GM12878 (cell line): Measurements from ENCODE around the gene NEMF. TPM values are rescaled to one million over a fixed set of nuclear protein-coding genes. Genes with fewer than 3 reads are reported as not detected.
A peak's percentile ranks its signal among the peaks of the same experiment; 100 is the strongest.

Experiments
- ATAC-seq: fragments of 200-7000 bp; cut with Tn5 transposase; 3 replicates; pipeline ENCODE4 v1.9.1; 2020; ENCODE audit warnings: mild to moderate bottlenecking, moderate library complexity
- BruUV-seq: library from RNA; stranded (reverse); fragments of 400-500 nt; replicated peaks from 2 replicates; lab custom pipeline; 2021; lab: Mats Ljungman, UMichigan
- CTCF ChIA-PET: fragments of 300-600 bp; sonication (Branson Sonifier 250); formaldehyde crosslinking; extraction: SDS; loops from one replicate; lab custom pipeline; 2021; ENCODE audit warnings: inconsistent platforms; lab: Yijun Ruan, JAX
- POLR2A ChIA-PET: fragments of 350-600 bp; formaldehyde crosslinking; extraction: SDS; loops from one replicate; lab custom pipeline; 2021; ENCODE audit warnings: inconsistent platforms; lab: Charles Lee
- RAD21 ChIA-PET: fragments of 300-600 bp; sonication (Branson Sonifier 250); formaldehyde crosslinking; loops from one replicate; lab custom pipeline; 2023; ENCODE audit warnings: antibody characterized with exemption; ENCODE audit not compliant: unreplicated experiment; lab: Charles Lee
- SMC1A ChIA-PET: fragments of 300-600 bp; sonication (Branson Sonifier 250); formaldehyde crosslinking; loops from one replicate; lab custom pipeline; 2023; ENCODE audit not compliant: unreplicated experiment, uncharacterized antibody; lab: Charles Lee
- DNase-seq: peaks from one replicate; pipeline ENCODE4 v3.0.0-alpha.2; 2011; ENCODE audit warnings: low read depth, low spot score
- FAIRE-seq: peaks from 3 replicates; lab custom pipeline; 2011; peaks lifted over from hg19 to GRCh38; lab: Jason Lieb, UNC
- H2AFZ ChIP-seq: 2 replicates; pipeline ENCODE4 v1.6.0; 2011; ENCODE audit warnings: low read depth, low read length, control low read depth; ENCODE audit not compliant: control insufficient read depth
- H3K27ac ChIP-seq: 2 replicates; pipeline ENCODE4 v1.5.1; 2011; ENCODE audit warnings: control low read depth; ENCODE audit not compliant: control insufficient read depth, insufficient read depth
- H3K27me3 ChIP-seq, 2 experiments: replicated peaks in 1 of 2; 2 replicates each; pipeline versions ENCODE4 v1.6.0 to v1.6.1; 2011; ENCODE audit warnings: low read length in 1 of 2; ENCODE audit not compliant: control insufficient read depth in 2 of 2, insufficient read depth in 2 of 2
- H3K36me3 ChIP-seq, 2 experiments: 2 replicates each; pipeline ENCODE4 v1.5.1; 2011; ENCODE audit warnings: low read length in 1 of 2; ENCODE audit not compliant: control insufficient read depth in 2 of 2, insufficient read depth in 2 of 2
- H3K4me1 ChIP-seq: 2 replicates; pipeline ENCODE4 v1.6.1; 2011; ENCODE audit warnings: mild to moderate bottlenecking, low read length, moderate library complexity, mixed read lengths; ENCODE audit not compliant: control insufficient read depth, insufficient read depth
- H3K4me2 ChIP-seq: 2 replicates; pipeline ENCODE4 v1.6.0; 2011; ENCODE audit warnings: control low read depth; ENCODE audit not compliant: control insufficient read depth, insufficient read depth
- H3K4me3 ChIP-seq: fragments of 200-600 bp; sonication (generic); 2 replicates; pipeline ENCODE4 v1.5.1; 2016
- H3K79me2 ChIP-seq: 2 replicates; pipeline ENCODE4 v1.6.0; 2011; ENCODE audit warnings: low read length; ENCODE audit not compliant: control insufficient read depth, insufficient read depth
- H3K9ac ChIP-seq: 2 replicates; pipeline ENCODE4 v1.8.0; 2011; ENCODE audit warnings: low read length, control low read depth, mixed read lengths; ENCODE audit not compliant: control insufficient read depth, insufficient read depth
- H3K9me3 ChIP-seq: replicated peaks from 3 replicates; pipeline ENCODE4 v1.5.1; 2011; ENCODE audit warnings: mild to moderate bottlenecking, low read length; ENCODE audit not compliant: control insufficient read depth, insufficient read depth
- H4K20me1 ChIP-seq: 2 replicates; pipeline ENCODE4 v1.6.0; 2011; ENCODE audit not compliant: control insufficient read depth, insufficient read depth
- BCL3 ChIP-seq: IDR thresholded peaks from 2 replicates; pipeline ENCODE4 v1.6.1; 2011; ENCODE audit warnings: borderline replicate concordance, low read depth, mild to moderate bottlenecking, moderate library complexity, low read length; ENCODE audit not compliant: insufficient read depth, poor library complexity, severe bottlenecking
- IKZF1 ChIP-seq: fragments of 450-650 bp; conservative IDR thresholded peaks from 2 replicates; pipeline ENCODE4 v1.6.1; 2017; ENCODE audit warnings: antibody characterized with exemption, mild to moderate bottlenecking
- MTA3 ChIP-seq: IDR thresholded peaks from 2 replicates; pipeline ENCODE4 v1.6.1; 2012; ENCODE audit warnings: low read length, inconsistent platforms, borderline replicate concordance
- NFIC ChIP-seq: IDR thresholded peaks from 2 replicates; pipeline ENCODE4 v1.6.1; 2012; ENCODE audit warnings: low read depth, mild to moderate bottlenecking, inconsistent platforms, low read length, moderate library complexity
- PAX8 ChIP-seq: fragments of 450-650 bp; IDR thresholded peaks from 2 replicates; pipeline ENCODE4 v1.6.1; 2017; ENCODE audit warnings: mild to moderate bottlenecking, moderate library complexity
- TCF3 ChIP-seq: IDR thresholded peaks from 2 replicates; pipeline ENCODE4 v1.6.1; 2012; ENCODE audit warnings: low read depth, mild to moderate bottlenecking, low read length, borderline replicate concordance; ENCODE audit not compliant: insufficient read depth
- WGBS: methylation state at CpG from one replicate; pipeline ENCODE4 v1.1.6; 2016; ENCODE audit warnings: low lambda C conversion rate; ENCODE audit not compliant: insufficient replicate concordance, insufficient coverage; ENCODE audit errors: missing lambda C conversion rate; 5-methylcytosine and 5-hydroxymethylcytosine counted together
- in situ Hi-C: fragments of 300-500 bp; cut with MboI; formaldehyde crosslinking; loops from 9 replicates; pipeline ENCODE4 v1.14.3; 2018; ENCODE audit warnings: mixed read lengths
- intact Hi-C: fragments of 100-400 bp; cut with micrococcal nuclease; formaldehyde crosslinking; loops from one replicate; pipeline ENCODE4 v1.14.2; 2022; ENCODE audit not compliant: unreplicated experiment
- polyA plus RNA-seq, 11 experiments: library from polyadenylated mRNA; depleted of rRNA in 4 of 11; unstranded in 6 of 11; stranded (reverse) in 5 of 11; fragments of >200 nt; fragmentation: Nextera tagmentation in 4 of 11; fragmentation: Illumina TruSeq in 1 of 11; extraction: Ambion mirVana in 4 of 11; extraction: Trizol in 1 of 11; gene quantifications; 1 replicate in 1 of 11; 2 replicates in 10 of 11; pipeline versions ENCODE4 v1.2.1 to v1.2.3, GENCODE V29; 2011 to 2016; ENCODE audit warnings: inconsistent platforms in 2 of 11, missing spikeins in 2 of 11, low read depth in 1 of 11
- total RNA-seq, 4 experiments: library from RNA; depleted of rRNA in 3 of 4; stranded (reverse); fragments of >200 nt in 3 of 4; fragmentation: Illumina TruSeq in 1 of 4; extraction: Trizol in 1 of 4; gene quantifications; 2 replicates each; pipeline versions ENCODE4 v1.2.1 to v1.2.3, GENCODE V29; 2013 to 2021
- TF ChIP-seq, protein P1 (sequence below): fragments of 450-650 bp; formaldehyde crosslinking; IDR thresholded peaks from 2 replicates; pipeline ENCODE4 v1.4.0; 2020; ENCODE audit warnings: mild to moderate bottlenecking, moderate library complexity

NEMF gene
- total and polyA plus RNA-seq, 10 of the 15 experiments (the other 5 are each of a cell fraction or from before 2014, with no cell fraction given): 31.5 to 80.1 (median 61.1) TPM

DNA sequence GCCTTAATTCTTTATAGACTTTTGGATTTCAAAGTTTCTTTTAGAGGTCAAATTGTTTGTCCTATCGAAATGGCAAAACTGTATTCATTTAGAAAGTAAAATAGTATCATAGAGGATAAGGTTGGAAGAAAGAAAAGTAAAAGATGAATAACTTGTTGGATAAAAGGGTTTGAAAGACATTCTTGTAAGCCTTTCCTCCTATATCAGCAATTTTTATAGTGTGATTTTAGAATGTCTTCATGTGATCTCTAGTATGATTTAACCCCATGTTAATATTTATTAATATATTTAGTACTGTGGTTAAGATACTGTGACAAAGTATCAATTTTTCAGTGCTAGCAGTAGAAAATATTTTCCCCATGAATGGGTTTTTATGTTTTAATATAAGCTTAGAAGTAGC, 44.8 kb upstream of the NEMF start:
- Histone ChIP-seq H3K79me2 (peaks cover 74% of the 10 kb centered on the region), H3K4me3 (peak overlapping the region; percentile 97), H3K27me3 (no peaks in the 10 kb centered on the region), H3K27ac (peak overlapping the region; percentile 100), H3K9me3 (no peaks in the 10 kb centered on the region), H3K9ac (peak overlapping the region; percentile 100; the same call in 1 of the 2 replicates), H4K20me1 (no peaks in the 10 kb centered on the region), H3K36me3 (no peaks in the 10 kb centered on the region; a peak in 1 of 4 replicates), H3K4me1 (no peaks in the 10 kb centered on the region), H2AFZ (no peak overlapping the region), H3K4me2 (peak overlapping the region; percentile 64)
- FAIRE-seq (no peak), ATAC-seq (no peak), DNase-seq (no peak)
- BruUV-seq: no TSS peak
- intact Hi-C loops (no loop called here), in situ Hi-C loops (no loop called here)
- SMC1A ChIA-PET: interaction anchor here (0.6 to 1.4 kb wide), 7 partner anchors 10 to 207 kb away, joined by 3 to 5 read pairs (median 4); no protein-coding TSS in a partner anchor
- POLR2A ChIA-PET: interaction anchor here (0.6 to 1.4 kb wide), 4 partner anchors 12 to 165 kb away, joined by 4 to 6 read pairs (median 6); no protein-coding TSS in a partner anchor
- no peak for TF ChIP-seq MTA3
- no peak for TF ChIP-seq PAX8
- TF ChIP-seq NFIC: no peak
- no peak for TF ChIP-seq IKZF1
- no peak for TF ChIP-seq TCF3
- TF ChIP-seq, protein P1, sequence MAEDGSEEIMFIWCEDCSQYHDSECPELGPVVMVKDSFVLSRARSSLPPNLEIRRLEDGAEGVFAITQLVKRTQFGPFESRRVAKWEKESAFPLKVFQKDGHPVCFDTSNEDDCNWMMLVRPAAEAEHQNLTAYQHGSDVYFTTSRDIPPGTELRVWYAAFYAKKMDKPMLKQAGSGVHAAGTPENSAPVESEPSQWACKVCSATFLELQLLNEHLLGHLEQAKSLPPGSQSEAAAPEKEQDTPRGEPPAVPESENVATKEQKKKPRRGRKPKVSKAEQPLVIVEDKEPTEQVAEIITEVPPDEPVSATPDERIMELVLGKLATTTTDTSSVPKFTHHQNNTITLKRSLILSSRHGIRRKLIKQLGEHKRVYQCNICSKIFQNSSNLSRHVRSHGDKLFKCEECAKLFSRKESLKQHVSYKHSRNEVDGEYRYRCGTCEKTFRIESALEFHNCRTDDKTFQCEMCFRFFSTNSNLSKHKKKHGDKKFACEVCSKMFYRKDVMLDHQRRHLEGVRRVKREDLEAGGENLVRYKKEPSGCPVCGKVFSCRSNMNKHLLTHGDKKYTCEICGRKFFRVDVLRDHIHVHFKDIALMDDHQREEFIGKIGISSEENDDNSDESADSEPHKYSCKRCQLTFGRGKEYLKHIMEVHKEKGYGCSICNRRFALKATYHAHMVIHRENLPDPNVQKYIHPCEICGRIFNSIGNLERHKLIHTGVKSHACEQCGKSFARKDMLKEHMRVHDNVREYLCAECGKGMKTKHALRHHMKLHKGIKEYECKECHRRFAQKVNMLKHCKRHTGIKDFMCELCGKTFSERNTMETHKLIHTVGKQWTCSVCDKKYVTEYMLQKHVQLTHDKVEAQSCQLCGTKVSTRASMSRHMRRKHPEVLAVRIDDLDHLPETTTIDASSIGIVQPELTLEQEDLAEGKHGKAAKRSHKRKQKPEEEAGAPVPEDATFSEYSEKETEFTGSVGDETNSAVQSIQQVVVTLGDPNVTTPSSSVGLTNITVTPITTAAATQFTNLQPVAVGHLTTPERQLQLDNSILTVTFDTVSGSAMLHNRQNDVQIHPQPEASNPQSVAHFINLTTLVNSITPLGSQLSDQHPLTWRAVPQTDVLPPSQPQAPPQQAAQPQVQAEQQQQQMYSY: no peak
- TF ChIP-seq BCL3: no peak
- RAD21 ChIA-PET: interaction anchor here (0.6 to 1.4 kb wide), 7 partner anchors 27 to 207 kb away, joined by 3 to 11 read pairs (median 4); no protein-coding TSS in a partner anchor
- CTCF ChIA-PET: interaction anchor here (0.6 to 1.0 kb wide), 4 partner anchors 11 to 751 kb away, joined by 3 to 5 read pairs (median 4); no protein-coding TSS in a partner anchor
- 0% methylated on average over 1 of the region's 1 CpG for WGBS
